T follicular helper cell (primary cell): ENCODE results near the gene SDHC.
"Not testable (repeated sequence)": the region's sequence is repeated elsewhere in the genome, so short reads cannot be mapped to it uniquely, and the experiment has no call there.

Experiments
- DNase-seq: peaks from one replicate; pipeline ENCODE4 v3.0.0-alpha.2; 2020; ENCODE audit warnings: low read depth

Gene SDHC

DNA sequence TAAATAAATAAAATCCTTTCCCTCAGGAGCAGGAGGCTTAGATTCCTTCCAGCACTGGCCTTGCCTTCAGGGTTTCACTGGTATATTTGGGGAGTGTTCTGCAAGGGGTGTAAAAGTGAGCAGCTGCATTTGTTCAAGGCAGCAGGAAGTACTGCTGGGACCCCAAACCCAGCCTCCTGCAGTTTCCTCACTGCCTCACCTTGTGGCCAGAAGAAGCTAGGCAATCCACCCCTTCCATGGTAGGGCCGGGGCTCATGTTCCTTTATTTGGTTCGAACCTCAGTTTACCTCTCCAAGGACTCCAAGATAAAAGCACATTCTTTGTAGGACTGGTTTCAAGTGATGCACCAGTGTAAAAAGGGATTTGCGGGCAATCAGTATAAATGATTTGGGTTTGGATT is 74.5 kb downstream of the SDHC start:
- no peak for DNase-seq

DNA sequence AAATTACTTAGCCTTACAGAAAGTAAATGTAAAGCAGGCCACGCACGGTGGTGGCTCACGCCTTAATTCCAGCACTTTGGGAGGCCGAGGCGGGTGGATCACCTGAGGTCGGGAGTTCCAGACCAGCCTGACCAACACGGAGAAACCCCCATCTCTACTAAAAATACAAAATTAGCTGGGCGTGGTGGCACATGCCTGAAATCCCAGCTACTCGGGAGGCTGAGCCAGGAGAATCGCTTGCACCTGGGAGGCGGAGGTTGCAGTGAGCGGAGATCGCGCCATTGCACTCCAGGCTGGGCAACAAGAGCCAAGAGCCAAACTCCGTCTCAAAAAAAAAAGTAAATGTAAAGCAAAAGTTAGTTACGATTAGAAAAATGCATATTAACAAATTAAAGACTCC is 75.0 kb downstream of the SDHC start:
- DNase-seq: not testable (repeated sequence)

DNA sequence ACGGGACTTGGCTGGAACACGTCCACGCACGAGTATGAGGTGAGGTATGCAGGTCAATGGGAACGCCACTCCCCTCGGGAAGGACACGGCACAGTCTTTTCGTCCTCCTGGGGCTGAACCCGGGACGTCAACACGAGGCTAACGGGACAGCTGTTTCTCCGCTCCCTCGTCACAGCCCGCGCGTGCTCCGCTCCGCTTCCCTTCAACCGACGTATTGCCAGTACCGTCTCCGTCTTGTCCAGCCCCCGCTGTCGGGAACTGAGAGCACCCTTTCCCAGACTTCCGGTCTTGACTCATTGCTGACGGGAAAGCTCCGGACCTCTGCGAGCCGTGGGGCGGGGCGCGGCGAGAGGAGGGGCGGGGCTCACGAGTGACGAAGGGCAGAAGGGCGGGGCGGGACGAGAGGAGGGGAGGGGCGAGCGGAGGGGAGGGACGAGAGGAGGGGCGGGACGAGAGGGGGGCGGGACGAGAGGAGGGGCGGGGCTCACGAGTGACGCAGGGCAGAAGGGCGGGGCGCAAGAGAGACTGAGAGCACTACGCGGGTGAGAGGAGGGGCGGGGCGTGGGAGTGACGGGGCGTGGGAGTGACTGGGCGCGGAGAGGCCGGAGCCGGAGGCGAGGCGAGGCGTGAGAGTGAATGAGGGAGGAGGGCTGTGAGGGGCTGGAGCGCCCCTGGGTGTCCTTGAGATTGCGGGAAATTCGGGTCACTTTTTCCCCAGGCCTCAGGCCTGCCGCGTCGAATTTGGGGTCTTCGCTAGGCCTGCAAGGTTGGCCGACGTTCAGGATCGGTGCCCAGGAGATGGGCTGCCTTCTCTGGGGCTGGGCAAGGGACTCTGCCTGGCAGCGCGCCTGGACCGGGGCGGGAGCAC is 75.7 kb downstream of the SDHC start:
- peak; percentile 93 for DNase-seq

DNA sequence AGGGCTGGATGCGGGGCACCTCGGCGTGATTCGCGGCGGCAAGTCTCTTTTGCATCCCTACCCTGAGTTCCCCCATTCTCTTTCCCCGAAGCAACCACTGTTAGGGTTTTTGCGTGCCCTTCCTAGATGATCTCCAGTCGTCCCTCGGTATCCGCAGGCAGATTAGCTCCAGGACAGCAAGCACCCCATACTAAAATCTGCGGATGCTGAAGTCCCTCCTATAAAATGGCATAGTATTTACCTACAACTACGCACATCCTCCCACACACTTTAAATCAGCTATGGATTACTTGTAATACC is 76.3 kb downstream of the SDHC start:
- DNase-seq: no peak

DNA sequence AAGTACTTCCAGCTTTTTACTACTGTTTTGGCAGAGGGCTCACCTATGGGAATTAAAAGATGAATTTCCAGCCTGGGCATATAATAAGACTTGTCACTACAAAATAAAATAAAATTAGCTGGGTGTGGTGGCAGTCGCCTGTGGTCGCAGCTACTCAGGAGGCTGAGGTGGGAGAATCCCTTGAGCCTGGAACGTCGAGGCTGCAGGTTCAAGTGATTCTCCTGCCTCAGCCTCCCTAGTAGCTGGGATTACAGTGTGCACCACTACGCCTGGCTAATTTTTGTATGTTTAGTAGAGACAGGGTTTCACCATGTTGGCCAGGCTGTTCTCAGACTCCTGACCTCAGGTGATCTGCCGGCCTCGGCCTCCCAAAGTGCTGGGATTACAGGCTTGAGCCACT is 77.0 kb downstream of the SDHC start:
- not testable (repeated sequence) for DNase-seq

DNA sequence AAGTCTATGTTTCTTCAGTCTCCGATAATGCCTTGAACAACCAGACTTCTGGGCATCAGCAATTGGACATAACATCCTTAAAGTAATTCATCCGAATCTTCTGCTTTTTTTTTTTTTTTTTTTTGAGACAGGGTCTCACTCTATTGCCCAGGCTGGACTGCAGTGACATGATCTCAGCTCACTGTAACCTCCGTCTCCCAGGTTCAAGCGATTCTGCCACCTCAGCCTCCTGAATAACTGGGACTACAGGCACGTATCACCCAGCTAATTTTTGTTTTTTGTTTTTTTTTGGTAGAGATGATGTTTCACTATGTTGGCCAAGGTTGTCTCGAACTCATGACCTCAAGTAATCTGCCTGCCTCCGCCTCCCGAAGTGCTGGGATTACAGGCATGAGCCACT is 77.4 kb downstream of the SDHC start:
- DNase-seq: no peak

DNA sequence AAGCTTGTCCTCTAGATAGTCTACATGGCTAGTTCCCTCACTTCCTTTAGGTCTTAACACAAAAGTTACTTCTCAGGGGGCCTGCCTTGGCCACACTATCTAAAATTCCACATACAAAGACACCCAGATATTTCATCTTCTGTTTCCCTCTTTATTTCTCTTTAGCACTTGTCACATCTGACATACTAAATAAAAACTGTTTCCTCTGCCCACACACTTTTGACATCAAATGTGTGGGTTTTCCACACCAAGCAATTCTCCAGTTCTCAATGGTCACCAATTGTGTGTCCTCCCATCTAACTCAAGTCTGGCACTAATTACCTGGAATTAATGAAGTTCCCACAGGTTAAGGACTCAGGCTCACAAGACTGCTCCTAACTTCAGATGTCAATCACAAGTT is 79.0 kb downstream of the SDHC start:
- no peak for DNase-seq

DNA sequence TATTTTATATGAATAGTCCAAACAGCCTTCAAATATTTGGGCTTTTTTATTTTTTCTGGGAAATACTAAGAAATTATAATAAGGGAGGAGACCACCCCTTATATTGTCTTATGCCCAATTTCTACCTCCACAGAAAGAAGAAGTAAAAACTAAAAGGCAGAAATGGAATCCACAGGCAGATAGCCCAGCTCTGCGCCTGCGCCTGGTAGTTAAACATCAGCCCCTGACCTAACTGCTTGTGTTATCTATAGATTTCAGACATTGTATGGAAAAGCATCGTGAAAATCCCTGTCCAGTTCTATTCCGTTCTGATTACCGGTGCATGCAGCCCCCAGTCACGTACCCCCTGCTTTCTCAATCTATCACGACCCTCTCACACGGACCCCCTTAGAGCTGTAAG is 82.9 kb downstream of the SDHC start:
- DNase-seq: not testable (repeated sequence)

DNA sequence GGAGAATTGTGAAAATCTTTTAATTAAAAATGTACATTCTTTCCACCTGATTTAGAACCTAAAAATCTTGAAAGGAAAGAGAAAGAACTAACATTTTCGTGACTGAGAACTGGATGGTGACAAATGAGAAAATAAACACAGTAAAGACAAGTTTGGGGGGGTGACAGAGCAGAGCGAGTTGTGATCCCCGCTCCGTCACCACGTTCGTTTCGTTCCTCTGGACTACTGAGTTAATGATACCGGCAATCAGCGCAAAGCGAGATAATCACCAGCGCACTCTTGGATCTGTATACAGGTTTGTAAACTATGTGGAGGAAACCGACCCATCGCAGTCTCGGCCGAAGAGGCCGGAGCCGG is 84.7 kb downstream of the SDHC start:
- no peak for DNase-seq

DNA sequence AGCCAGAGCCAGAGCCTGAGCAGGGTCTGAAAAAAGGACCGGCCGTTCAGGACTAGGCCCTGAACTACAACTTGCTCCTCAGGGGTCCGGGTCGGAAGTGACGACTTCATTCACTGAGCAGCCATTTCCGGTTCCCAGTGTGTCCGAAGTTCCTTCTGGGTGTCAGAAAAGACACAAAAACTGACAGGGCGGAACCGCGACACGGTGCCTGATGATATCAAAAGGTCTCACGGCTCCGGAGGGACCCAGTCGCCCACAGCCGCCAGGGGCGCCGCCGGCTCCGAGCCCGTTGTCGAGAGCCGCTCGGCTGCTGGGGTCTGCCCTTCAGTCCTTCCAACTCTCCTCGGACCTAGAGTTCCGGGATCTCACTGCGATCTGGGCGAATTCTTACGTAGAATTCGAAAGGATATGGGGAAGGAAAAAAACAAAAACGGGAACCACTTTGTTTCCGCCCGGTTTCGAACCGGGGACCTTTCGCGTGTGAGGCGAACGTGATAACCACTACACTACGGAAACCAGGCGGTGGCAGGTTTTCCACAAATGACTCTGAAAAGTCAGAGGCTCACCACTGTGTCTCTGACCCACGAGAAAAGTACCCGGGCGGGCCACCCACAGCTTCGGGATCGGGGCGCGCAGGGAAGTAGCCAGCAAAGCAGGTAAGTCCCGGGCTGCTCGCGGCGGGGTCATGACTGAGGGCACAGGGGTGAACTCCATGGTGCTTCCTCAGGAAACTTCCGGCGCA is 85.2 kb downstream of the SDHC start:
- peak; percentile 88 for DNase-seq

DNA sequence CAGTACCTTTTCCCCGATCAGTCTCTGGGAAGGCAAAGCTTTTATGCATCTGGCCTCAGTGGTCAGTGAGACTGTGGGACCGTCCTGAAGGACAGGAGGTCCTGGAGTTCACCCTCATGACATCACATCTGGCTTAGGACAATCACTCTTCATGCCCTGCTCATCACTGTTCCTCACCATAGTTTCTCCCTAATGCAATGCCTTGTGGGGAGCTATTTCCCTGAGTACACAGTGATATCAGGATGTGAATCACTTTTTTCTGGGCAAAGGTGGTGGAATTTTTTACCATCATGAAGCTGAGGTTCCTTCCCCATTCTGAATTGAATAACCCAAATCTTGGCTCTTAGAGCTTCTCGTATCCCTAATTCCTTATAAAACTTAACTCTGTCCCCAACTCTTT is 88.3 kb downstream of the SDHC start:
- DNase-seq: no peak

DNA sequence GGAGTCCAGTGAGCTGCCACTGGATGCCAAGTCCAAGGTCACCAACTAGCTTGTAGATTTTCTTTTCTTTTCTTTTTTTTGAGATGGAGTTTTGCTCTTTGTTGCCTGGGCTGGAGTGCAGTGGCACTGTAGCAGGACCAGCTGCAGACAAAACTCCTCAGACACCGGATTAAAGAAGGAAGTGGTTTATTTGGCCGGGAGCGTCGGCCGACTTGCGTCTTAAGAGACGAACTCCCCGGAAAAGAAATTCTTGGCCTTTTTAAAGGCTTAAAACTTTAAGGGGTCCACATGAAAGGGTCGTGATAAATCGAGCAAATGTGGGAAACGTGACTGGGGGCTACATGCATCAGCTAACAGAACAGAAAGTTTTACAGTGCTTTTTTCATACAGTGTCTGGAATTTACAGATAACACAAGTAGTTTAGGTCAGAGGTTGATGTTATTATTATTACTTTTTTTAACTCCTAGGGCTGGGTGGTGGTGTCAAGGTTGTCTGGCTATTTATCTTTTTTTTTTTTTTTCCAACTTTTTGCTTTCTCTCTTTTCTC is 89.9 kb downstream of the SDHC start:
- DNase-seq: no peak

DNA sequence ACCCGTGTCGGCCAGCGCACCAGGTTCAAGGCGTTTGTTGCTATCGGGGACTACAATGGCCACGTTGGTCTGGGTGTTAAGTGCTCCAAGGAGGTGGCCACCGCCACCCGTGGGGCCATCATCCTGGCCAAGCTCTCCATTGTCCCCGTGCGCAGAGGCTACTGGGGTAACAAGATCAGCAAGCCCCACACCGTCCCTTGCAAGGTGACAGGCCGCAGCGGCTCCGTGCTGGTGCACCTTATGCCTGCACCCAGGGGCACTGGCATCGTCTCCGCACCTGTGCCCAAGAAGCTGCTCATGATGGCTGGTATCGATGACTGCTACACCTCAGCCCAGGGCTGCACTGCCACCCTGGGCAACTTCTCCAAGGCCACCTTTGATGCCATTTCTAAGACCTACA is 92.4 kb downstream of the SDHC start:
- DNase-seq: not testable (repeated sequence)

DNA sequence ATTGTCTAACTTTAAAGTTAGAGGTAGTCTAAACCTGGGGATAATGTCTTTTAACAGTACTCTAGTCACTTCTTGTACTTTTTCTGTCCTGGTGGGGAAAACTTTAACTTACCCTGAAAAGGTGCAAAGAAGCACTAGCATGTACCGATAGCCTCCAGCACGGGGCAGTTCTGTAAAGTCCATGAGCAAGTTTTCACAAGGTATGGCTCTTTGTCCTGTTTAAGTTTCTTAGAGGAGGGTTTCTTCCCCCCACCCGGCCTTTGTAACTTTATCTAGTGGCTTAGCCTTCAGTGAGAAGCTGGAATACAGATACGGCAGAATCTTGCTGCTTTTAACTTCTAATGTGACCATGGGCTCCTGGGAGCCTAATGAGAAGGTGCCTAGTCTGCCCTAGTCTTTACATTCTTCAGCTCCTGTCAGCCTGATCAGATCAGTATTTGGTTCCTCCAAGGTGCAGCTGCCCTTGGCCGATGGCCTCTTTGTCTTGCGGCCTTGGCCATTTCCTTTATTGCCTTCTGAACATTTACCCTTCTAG is 93.3 kb downstream of the SDHC start:
- DNase-seq: no peak

DNA sequence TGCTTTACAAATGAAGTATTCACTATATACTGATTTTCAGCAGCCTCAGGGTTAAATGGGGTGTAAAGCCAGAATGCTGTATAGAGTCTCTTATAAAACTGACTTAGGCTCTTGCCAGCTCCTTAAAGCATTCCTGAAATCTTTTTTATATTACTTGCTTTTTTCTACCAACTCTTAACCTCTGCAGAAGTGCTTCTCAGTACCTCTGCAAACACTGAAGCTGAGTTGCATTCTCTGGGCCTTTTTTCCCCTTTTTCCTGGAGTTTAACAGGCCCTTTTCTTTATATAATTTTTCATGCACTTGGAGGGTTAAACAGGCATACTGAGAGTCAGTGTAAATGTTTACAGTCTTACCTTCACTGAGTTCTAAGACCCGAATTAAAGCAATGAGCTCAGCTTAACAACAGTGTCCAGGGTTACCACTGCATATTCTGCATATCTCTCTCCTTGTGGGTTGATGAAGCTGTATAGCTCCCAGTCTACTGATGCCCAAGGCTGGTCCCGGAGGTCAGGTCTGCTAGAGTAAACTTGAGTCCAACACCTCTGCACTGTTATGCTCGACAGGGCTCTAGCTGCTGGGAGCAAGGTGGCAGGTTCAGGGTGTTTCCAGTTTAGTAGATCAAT is 94.4 kb downstream of the SDHC start:
- DNase-seq: no peak

DNA sequence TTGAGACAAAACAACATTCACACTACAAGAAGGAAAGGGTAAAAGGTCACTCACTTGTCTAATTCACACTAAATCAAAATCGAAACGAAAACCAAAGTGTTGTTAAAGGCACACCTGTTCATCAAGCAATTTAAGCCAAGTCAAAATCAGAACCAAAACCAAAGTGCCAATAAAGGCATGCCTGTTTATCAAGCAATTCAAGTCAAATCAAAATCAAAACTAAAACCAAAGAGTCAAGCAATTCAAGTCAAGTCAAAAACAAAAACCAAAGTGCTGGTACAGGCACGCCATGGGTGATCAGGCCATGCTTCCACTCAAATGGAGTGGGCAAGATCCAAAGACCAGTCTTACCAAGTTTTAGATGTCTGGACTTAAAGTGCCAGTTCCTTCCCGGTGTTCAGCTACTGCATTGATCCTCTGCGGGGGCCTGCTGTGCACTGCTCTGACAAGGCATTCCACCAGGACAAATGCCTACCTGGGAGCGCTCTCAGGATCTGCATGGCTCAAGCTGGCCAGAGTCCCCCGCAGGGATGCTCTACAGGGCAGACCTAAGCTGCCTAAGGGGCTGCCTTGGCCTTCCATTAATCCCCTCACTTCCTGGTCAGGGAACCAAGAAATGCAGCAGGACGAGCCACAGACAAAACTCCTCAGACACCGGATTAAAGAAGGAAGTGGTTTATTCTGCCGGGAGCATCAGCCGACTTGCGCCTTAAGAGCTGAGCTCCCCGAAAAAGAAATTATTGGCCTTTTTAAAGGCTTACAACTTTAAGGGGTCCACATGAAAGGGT is 95.9 kb downstream of the SDHC start:
- DNase-seq: not testable (repeated sequence)

DNA sequence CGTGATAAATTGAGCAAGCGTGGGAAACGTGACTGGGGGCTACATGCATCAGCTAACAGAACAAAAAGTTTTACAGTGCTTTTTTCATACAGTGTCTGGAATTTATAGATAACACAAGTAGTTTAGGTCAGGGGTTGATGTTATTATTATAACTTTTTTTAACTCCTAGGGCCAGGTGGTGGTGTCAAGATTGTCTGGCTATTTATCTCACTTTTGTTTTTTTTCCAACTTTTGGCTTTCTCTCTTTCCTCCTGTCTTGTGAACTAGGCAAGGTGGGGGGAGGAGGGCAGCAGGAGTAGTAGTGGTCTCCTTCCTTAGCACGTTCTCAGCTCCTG is 96.4 kb downstream of the SDHC start:
- not testable (repeated sequence) for DNase-seq
